ENCODE results near the gene CFL1. TPM values are rescaled to one million over a fixed set of nuclear protein-coding genes. Genes with fewer than 3 reads are reported as not detected.
"Not testable (repeated sequence)": the region's sequence is repeated elsewhere in the genome, so short reads cannot be mapped to it uniquely, and the experiment has no call there.

The CFL1 gene
- total RNA-seq, 1 donor from 2014 or later = 353 TPM

DNA sequence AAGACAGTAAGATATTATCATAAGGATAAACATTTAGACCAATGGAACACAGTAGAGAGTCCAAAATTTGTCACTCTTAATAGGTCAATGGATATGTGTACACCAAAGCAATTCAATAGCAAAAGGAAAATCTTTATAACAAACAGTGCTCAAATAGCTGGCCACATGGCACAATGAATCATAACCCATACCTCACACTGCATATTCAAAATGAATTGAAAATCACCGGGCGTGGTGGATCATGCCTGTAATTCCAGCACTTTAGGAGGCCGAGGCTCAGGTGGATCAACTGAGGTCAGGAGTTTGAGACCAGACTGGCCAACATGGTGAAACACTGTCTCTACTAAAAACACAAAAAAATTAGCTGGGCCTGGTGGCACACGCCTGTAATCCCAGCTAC, 15.8 kb downstream of the CFL1 start:
- no peak for DNase-seq (ENCODE audit: low spot score)

DNA sequence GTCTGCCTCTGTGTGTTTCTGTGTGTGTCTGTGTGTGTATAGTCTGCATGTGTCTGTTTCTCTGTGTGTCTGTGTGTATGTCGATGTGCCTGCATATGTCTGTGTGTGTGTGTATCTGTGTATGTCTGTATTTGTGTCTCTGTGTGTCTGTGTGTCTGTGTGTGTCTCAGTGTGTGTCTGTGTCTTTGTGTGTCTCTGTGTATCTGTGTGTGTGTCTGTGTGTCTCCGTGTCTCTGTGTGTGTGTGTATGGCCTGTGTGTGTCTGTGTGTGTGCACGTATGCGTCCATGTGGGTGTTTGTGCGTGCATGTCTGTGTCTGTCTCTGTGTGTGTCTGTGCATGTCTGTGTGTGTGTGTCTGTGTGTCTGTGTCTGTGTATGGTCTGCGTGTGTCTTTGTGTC, 23.8 kb downstream of the CFL1 start:
- DNase-seq (ENCODE audit: low spot score) = no peak

GRCh38 chr11:65833297-65834030, 24.5 kb downstream of the CFL1 start, which contains the start of gene SNX32:
Gene SNX32, plus strand, starts transcription at chr11:65833963. Its CDS starts 103 bp downstream, at chr11:65834066.
- DNase-seq (ENCODE audit: low spot score) = peak; percentile 96

- not testable (repeated sequence) for DNase-seq (ENCODE audit: low spot score)
These were observed 25.7 kb downstream of the CFL1 start for GRCh38 chr11:65832231-65832630.

GRCh38 chr11:65829459-65829858, 28.5 kb downstream of the CFL1 start:
- no peak for DNase-seq (ENCODE audit: low spot score)

DNA sequence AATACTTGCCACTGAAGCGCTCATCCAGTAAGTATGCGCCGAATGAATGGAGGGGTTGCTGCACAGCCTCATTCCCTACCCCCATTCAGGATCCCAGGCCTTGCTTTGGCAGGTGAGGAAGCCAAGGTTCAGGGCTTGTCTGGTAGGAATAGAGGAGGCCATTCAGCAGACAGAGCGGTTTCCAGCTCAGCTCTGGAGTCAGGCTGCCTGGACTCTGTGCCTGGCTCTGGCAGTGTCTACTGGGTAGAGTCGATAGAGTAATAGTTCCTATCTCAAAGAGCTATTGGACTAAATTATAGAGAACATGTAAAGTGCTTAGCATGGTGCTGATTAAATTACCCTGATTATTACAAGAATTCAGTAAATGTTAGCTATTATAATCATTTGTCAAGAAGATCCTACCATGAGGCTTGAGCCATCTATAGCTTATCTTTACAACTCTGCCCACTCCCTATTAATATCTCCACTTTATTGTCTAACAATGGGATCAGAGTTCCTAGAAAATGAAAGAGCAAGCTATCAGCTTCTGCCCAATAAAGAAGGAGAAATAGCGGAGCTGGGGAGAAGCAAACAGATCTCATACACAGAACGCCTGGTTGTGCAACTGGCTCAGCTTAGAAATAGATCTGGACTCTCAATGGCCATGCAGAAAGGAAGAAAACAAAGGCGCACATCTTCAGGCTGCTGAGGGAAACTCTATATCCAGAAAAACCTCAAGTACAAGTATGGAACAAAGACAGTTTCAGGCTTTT, 30.8 kb downstream of the CFL1 start:
- DNase-seq (ENCODE audit: low spot score) = no peak

- DNase-seq (ENCODE audit: low spot score) = no peak
These were observed 35.0 kb downstream of the CFL1 start for GRCh38 chr11:65822776-65823528.

DNA sequence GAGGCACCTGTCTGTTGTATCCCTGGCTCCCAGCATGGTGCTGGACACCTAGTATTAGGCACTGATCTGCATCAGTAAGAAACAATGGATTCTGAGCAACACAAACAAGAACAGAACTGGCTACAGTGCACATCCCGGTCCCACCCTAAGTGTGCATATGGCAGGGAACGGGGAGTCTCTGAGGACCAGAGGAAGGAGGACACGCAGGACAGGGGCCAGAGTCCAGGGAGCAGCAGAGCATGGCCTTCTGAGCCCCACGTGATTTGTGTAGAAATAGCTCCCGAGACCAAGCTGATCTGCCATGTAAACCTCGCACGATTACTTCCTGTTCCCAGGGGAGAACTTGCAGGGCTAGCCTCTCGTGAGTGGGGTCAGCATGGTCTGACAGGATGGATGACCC, 36.9 kb downstream of the CFL1 start:
- no peak for DNase-seq (ENCODE audit: low spot score)

DNA sequence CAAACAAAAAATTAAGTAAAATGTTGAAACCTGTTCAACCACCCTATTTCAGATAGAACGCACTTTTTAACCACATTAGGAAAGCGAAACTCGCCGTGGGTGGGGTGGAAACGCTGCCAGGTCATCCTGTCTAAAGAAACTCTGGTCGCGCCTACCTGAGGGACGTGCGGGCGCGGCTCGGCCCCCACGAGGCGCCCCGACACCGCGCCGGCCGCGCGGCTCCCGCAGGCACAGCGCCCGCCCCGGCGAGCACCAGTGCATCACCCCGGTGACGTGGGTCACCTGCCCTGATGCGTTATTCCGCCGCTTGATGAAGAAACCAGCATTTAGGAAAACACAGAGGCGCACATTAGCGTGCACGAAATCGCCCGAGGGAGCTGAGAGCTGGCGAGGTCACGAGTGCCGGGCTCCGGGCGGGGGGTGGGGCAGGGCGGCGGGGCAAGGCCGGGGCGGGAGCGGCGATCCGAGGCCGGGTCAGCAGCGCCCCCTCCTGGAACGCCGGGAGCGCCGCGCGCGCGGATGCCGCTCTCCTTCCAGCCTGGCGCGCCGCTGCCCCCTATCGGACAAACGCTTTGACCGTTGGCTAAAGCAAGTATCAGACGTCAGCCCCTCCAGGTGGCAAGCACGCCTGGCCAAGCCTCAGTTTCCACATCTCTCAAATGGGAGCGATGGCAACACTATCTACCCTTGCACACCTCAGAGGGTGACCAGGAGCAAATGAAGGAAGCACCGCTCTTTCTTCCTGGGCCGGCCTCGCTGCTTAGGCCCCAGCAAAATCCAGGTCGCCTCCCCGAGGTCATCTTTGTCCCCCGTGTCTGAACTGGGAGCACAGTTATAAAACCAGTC, 39.9 kb downstream of the CFL1 start:
- peak; percentile 88 for DNase-seq (ENCODE audit: low spot score)

GRCh38 chr11:65817312-65817834, 40.6 kb downstream of the CFL1 start:
- no peak for DNase-seq (ENCODE audit: low spot score)

GRCh38 chr11:65816696-65817095, 41.3 kb downstream of the CFL1 start:
- no peak for DNase-seq (ENCODE audit: low spot score)

DNA sequence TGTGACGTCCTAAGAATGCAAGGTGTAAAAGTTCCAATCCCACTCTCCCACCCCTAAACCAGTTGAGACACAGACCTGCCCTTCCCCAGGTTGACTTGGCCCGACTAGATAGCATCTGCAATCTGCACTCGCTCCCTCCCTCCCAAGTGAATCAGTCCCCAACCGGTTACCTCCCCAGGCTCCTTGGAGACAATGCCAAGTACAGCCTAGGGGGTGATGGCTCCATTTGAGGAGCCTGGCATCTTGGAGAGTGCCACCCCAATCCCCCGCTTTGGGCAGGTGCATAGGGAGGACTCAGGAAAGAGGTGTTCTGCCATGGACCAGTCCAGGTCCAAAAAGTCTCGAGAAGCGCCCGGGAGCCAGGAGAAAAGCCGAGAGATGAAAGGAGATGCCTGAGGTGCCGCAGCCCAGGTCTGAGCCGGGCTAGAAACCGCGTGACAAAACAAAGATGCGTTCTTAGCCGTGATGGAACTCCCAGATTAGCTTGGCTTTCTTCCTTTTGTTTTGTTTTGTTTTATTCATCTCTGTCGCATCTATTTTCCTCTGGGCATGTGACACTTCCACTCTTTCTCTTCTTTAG, 42.9 kb downstream of the CFL1 start:
- DNase-seq (ENCODE audit: low spot score) = no peak

DNA sequence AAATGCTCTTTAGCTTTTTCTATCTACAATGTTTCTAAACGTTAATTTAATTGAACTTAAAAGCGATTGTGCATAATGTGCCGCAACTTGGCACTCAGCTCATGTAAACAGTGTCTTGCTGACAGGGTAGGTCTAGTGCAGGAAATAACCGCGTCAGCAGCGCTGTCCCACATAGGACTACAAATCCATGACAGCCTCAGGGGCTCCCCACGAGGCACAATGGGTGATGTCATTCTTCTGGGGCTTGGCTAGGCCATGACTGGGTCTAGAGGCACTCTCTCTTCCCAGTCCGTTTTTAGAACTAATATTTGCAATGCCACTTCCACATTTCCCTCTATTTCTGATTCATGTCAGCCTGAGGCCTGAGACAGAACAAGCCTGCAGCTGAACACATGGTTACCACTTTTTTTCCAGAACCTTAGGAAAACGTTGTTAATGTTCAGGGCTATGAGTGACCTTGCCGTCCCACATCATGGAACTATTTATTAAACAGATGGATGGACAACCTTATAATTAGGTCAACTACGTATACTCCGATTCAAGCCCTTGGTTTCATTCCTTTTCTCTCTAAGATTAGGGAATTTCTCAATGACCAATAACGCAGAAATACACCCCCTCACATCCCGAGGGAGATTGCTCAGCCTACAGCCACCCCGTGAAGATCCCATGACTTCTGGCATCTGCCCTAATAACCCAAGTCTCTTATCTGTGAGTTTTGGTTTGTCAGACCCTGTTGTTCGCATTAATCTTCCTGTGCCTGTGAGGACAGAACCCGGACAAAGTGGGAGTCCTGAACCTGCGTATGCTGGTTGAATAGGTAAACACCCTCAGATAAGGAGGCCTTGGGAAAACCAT, 43.6 kb downstream of the CFL1 start:
- DNase-seq (ENCODE audit: low spot score) = peak; percentile 15

- DNase-seq (ENCODE audit: low spot score) = no peak
These were observed 46.1 kb downstream of the CFL1 start for GRCh38 chr11:65811764-65812475.

DNA sequence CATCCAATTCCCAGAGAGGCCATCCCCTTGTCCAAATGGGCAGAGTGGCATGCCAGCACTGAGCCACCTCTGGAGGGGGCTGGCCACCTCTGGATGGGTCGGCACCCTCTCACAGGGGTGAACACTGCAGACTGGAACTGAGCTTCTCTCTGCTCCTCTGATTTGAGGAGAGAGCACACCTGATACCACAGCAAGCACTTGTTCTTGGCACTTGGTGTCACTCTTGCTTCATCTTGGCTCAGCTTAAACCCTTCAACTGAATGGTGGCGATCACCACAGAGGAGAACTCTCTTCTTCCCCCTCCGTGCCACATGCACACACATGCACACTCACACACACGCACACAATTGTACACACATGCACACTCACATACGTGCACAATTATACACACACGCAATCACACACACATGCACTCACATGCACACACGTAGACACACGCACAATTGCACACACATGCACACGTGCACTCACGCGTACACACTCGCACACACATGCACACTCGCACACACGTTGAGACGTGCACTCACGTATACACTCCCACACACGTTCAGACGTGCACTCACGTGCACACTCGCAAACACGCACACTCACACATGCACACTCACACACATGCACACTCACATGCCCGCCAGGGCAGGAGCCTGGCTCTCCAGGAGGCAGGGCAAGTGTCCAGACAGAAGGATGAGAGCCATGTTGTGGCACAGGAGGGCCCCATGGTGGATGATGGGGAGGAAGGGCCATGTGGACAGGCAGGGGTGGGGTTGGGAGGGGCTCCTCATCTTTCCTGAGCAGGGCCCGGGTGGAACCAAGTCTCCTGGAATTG, 47.7 kb downstream of the CFL1 start:
- no peak for DNase-seq (ENCODE audit: low spot score)

GRCh38 chr11:65809496-65809895, 48.5 kb downstream of the CFL1 start:
- DNase-seq (ENCODE audit: low spot score) = no peak

DNA sequence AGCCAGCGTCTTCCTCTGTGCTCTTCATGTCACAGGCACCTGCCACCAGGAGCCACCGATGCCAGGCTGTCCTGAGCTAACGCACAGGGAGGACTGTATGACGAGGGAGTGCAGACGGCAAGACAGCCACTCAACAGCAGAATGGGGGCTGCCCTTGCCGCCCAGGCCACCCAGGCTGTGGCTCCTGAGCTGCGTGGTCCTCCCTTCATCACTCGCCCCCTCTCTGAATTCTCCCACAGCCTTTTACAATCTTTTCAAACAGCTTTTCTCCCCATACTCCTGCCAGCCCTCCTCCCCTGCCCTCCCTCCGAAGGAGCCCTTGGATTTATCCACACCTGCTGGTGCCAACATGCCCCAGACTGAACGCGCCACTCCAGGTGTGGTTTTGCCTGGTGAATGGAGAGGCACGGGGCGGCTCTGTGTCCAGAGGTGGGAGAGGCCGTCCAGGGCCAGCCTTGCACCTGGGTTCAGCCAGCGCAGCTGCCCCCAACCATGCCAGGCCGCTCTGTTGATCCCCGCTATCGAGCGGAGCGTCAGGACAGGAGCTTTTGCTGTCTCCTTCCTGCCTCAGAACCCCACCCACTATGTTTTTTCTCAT, 49.1 kb downstream of the CFL1 start:
- no peak for DNase-seq (ENCODE audit: low spot score)

- DNase-seq (ENCODE audit: low spot score) = no peak
These were observed 51.0 kb downstream of the CFL1 start for GRCh38 chr11:65806979-65807378.

Measured in umbilical cord (tissue), 2 donors.